Smooth muscle cell (in vitro differentiated cells): ENCODE data around the gene APOD. TPM values are rescaled to one million over a fixed set of nuclear protein-coding genes. Genes with fewer than 3 reads are reported as not detected.

ENCODE experiments used
- DNase-seq: peaks from one replicate; lab custom pipeline; 2025; ENCODE audit not compliant: unreplicated experiment; lab: John Stamatoyannopoulos, UW
- H2AFZ ChIP-seq: fragments of 200-600 bp; sonication (generic); 2 replicates; pipeline ENCODE4 v1.6.0; 2016; ENCODE audit warnings: antibody characterized with exemption, low read depth, mild to moderate bottlenecking
- H3F3A ChIP-seq: fragments of 200-600 bp; sonication (generic); 2 replicates; pipeline ENCODE4 v1.6.0; 2017; ENCODE audit warnings: antibody characterized with exemption, low read depth
- H3K27ac ChIP-seq: fragments of 200-600 bp; sonication (generic); 2 replicates; pipeline ENCODE4 v1.5.1; 2016; ENCODE audit warnings: low read depth, mild to moderate bottlenecking
- H3K27me3 ChIP-seq: fragments of 200-600 bp; sonication (generic); 2 replicates; pipeline ENCODE4 v1.6.1; 2016; ENCODE audit warnings: low read depth, mild to moderate bottlenecking
- H3K36me3 ChIP-seq: fragments of 200-600 bp; sonication (generic); 2 replicates; pipeline ENCODE4 v1.5.1; 2016; ENCODE audit warnings: low read depth
- H3K4me1 ChIP-seq: fragments of 200-600 bp; sonication (generic); 2 replicates; pipeline ENCODE4 v1.5.1; 2016; ENCODE audit warnings: low read depth
- H3K4me2 ChIP-seq: fragments of 200-600 bp; sonication (generic); 2 replicates; pipeline ENCODE4 v1.6.0; 2016; ENCODE audit warnings: mild to moderate bottlenecking
- H3K4me3 ChIP-seq: fragments of 200-600 bp; sonication (generic); 2 replicates; pipeline ENCODE4 v1.5.1; 2016; ENCODE audit warnings: mild to moderate bottlenecking
- H3K79me2 ChIP-seq: fragments of 200-600 bp; sonication (generic); 2 replicates; pipeline ENCODE4 v1.6.0; 2016; ENCODE audit warnings: low read depth, mild to moderate bottlenecking
- H3K9ac ChIP-seq: fragments of 200-600 bp; sonication (generic); 2 replicates; pipeline ENCODE4 v1.6.0; 2016; ENCODE audit warnings: low read depth
- H3K9me3 ChIP-seq: fragments of 200-600 bp; sonication (generic); replicated peaks from 2 replicates; pipeline ENCODE4 v1.5.1; 2016; ENCODE audit warnings: low read depth
- H4K20me1 ChIP-seq: fragments of 200-600 bp; sonication (generic); 2 replicates; pipeline ENCODE4 v1.6.0; 2016; ENCODE audit warnings: low read depth
- CTCF ChIP-seq: fragments of 200-600 bp; sonication (generic); IDR thresholded peaks from 2 replicates; pipeline ENCODE4 v1.5.1; 2017; ENCODE audit warnings: borderline replicate concordance, mild to moderate bottlenecking, antibody characterized with exemption; ENCODE audit not compliant: insufficient read depth, poor library complexity, severe bottlenecking
- WGBS: methylation state at CpG from one replicate; pipeline ENCODE4 v1.1.7; 2016; ENCODE audit warnings: low lambda C conversion rate; 5-methylcytosine and 5-hydroxymethylcytosine counted together
- polyA plus RNA-seq: library from polyadenylated mRNA; unstranded; fragments of >200 nt; fragmentation: Nextera tagmentation; extraction: Ambion mirVana; gene quantifications from 2 replicates; pipeline ENCODE4 v1.2.1, GENCODE V29; 2016
- total RNA-seq: library from RNA; depleted of rRNA; stranded (reverse); fragments of >200 nt; gene quantifications from 2 replicates; pipeline ENCODE4 v1.2.3, GENCODE V29; 2014

APOD gene
- total and polyA plus RNA-seq, 2 experiments from 2014 or later: 0.39 to 2.2 TPM

GRCh38 chr3:195532345-195532744 lies 51.4 kb downstream of the APOD start:
- Histone ChIP-seq H2AFZ (no peak overlapping the region), H3K4me1 (no peaks in the 10 kb centered on the region), H3K27me3 (no peaks in the 10 kb centered on the region), H3K9ac (no peak overlapping the region), H3K36me3 (no peaks in the 10 kb centered on the region), H3K4me2 (no peak overlapping the region), H4K20me1 (peaks cover 82% of the 10 kb centered on the region), H3F3A (no peaks in the 10 kb centered on the region), H3K4me3 (no peak overlapping the region), H3K27ac (no peak overlapping the region), H3K9me3 (no peaks in the 10 kb centered on the region), H3K79me2 (peaks cover 58% of the 10 kb centered on the region)
- WGBS: 77% methylated on average over 3 of the region's 3 CpGs
- DNase-seq: no peak
- TF ChIP-seq CTCF: no peak

GRCh38 chr3:195531683-195532082 lies 52.1 kb downstream of the APOD start:
- no peak overlapping the region for H3K27ac ChIP-seq
- H3K27me3 ChIP-seq: no peaks in the 10 kb centered on the region
- no peaks in the 10 kb centered on the region for H3F3A ChIP-seq
- TF ChIP-seq CTCF: no peak
- no peak overlapping the region for H3K4me3 ChIP-seq
- 97% methylated on average over 5 of the region's 5 CpGs for WGBS
- H3K4me1 ChIP-seq: no peaks in the 10 kb centered on the region
- no peak overlapping the region for H2AFZ ChIP-seq
- DNase-seq: no peak
- no peaks in the 10 kb centered on the region for H3K9me3 ChIP-seq
- H3K9ac ChIP-seq: no peak overlapping the region
- no peak overlapping the region for H3K4me2 ChIP-seq
- H4K20me1 ChIP-seq: peaks cover 76% of the 10 kb centered on the region
- H3K36me3 ChIP-seq: no peaks in the 10 kb centered on the region
- H3K79me2 ChIP-seq: peaks cover 51% of the 10 kb centered on the region

GRCh38 chr3:195526492-195526891 lies 57.2 kb downstream of the APOD start:
- H4K20me1 ChIP-seq: peaks cover 42% of the 10 kb centered on the region
- H2AFZ ChIP-seq: no peak overlapping the region
- no peak overlapping the region for H3K9ac ChIP-seq
- no peaks in the 10 kb centered on the region for H3K27me3 ChIP-seq
- no peak overlapping the region for H3K4me2 ChIP-seq
- peaks cover 10% of the 10 kb centered on the region for H3K79me2 ChIP-seq
- H3F3A ChIP-seq: peaks cover 7% of the 10 kb centered on the region
- H3K36me3 ChIP-seq: no peaks in the 10 kb centered on the region
- WGBS: 97% methylated on average over 4 of the region's 4 CpGs
- no peaks in the 10 kb centered on the region for H3K9me3 ChIP-seq
- TF ChIP-seq CTCF: no peak
- H3K4me1 ChIP-seq: no peaks in the 10 kb centered on the region
- H3K27ac ChIP-seq: no peak overlapping the region
- DNase-seq: no peak
- no peak overlapping the region for H3K4me3 ChIP-seq

- Histone ChIP-seq H3K4me2 (no peak overlapping the region), H3K27ac (no peak overlapping the region), H3K9me3 (no peaks in the 10 kb centered on the region), H4K20me1 (peaks cover 23% of the 10 kb centered on the region), H3K4me1 (no peaks in the 10 kb centered on the region), H3K79me2 (peaks cover 4% of the 10 kb centered on the region), H3K27me3 (no peaks in the 10 kb centered on the region), H3F3A (peaks cover 7% of the 10 kb centered on the region), H3K9ac (no peak overlapping the region), H3K36me3 (no peaks in the 10 kb centered on the region), H3K4me3 (no peak overlapping the region), H2AFZ (no peak overlapping the region)
- WGBS: 93% methylated on average over 14 of the region's 14 CpGs
- no peak for DNase-seq
- no peak for TF ChIP-seq CTCF
Measured at GRCh38 chr3:195524171-195524896, 59.4 kb downstream of the APOD start.
